Measurements from ENCODE around the gene BGLAP.

Gene BGLAP

DNA sequence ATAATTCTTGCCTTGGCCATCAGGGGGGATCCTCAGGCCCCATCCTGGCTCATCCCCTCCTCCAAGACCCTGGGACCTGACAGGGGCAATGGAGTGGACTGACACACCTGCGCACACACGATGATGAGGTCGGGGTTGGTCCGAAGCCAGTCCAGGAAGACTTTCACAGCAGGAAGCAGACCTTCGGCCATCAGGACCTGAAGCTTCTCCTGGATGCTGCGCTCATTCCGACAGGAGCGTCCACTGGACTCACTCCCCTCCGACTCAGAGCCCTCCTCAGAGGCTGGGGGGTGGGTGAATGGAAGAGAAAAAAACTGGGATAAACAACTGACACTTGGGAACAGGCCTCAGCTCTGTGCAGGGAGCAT is 21.3 kb downstream of the BGLAP start:
- Histone ChIP-seq H3K4me2 (ENCODE audit: low read depth, low read length, poor library complexity, severe bottlenecking) (no peak overlapping the region), H3K9me3 (ENCODE audit: insufficient read depth, low read depth, low read length) (no peaks in the 10 kb centered on the region), H3K27me3 (ENCODE audit: insufficient read depth, low read length, poor library complexity, severe bottlenecking) (no peaks in the 10 kb centered on the region), H3K9me2 (replicated peaks; ENCODE audit: low read depth, low read length) (no peaks in the 10 kb centered on the region), H4K20me1 (ENCODE audit: insufficient read depth, low read length, poor library complexity, severe bottlenecking) (no peaks in the 10 kb centered on the region), H3K79me2 (ENCODE audit: insufficient read depth, low read length) (no peaks in the 10 kb centered on the region), H3F3A (ENCODE audit: low read depth) (no peaks in the 10 kb centered on the region), H3K4me3 (ENCODE audit: low read length, poor library complexity, severe bottlenecking) (no peak overlapping the region), H2AFZ (ENCODE audit: low read length) (no peak overlapping the region), H3K9ac (ENCODE audit: low read depth, low read length, poor library complexity, severe bottlenecking) (no peak overlapping the region), H3K36me3 (ENCODE audit: insufficient read depth, low read length) (peaks cover 87% of the 10 kb centered on the region; the same call in 1 of the 2 replicates), H3K4me1 (ENCODE audit: insufficient read depth, low read length, poor library complexity, severe bottlenecking) (no peaks in the 10 kb centered on the region)
- TF ChIP-seq, protein P1, sequence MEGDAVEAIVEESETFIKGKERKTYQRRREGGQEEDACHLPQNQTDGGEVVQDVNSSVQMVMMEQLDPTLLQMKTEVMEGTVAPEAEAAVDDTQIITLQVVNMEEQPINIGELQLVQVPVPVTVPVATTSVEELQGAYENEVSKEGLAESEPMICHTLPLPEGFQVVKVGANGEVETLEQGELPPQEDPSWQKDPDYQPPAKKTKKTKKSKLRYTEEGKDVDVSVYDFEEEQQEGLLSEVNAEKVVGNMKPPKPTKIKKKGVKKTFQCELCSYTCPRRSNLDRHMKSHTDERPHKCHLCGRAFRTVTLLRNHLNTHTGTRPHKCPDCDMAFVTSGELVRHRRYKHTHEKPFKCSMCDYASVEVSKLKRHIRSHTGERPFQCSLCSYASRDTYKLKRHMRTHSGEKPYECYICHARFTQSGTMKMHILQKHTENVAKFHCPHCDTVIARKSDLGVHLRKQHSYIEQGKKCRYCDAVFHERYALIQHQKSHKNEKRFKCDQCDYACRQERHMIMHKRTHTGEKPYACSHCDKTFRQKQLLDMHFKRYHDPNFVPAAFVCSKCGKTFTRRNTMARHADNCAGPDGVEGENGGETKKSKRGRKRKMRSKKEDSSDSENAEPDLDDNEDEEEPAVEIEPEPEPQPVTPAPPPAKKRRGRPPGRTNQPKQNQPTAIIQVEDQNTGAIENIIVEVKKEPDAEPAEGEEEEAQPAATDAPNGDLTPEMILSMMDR (conservative IDR thresholded peaks at IDR 0.05; ENCODE audit: low read length): no peak
- no peak for TF ChIP-seq EZH2phosphoT487 (IDR thresholded peaks at IDR 0.05; ENCODE audit: borderline replicate concordance)

DNA sequence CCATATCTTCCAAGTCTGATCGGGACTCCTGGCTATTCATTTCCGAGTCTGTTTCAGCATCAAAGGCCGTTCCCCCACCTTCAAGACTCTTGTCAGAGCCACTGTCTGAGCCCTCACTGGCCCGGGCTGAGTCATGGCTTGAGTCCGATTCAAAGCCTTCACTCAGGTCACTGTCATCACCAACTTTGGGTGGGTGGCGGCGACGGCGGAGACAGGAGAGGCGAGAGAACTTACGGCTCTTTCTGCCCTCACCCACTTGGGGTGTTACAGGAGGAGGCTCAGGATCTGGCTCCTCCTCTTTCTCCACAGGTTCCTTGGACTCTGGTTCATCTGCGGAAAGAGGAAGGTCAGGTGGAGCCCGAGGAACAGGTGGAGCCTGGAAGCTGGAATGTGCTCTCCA is 24.1 kb downstream of the BGLAP start:
- no peak overlapping the region for H3K4me2 ChIP-seq (ENCODE audit: low read depth, low read length, poor library complexity, severe bottlenecking)
- H3K4me3 ChIP-seq (ENCODE audit: low read length, poor library complexity, severe bottlenecking): no peak overlapping the region
- no peaks in the 10 kb centered on the region for H3K79me2 ChIP-seq (ENCODE audit: insufficient read depth, low read length)
- no peaks in the 10 kb centered on the region for H3K9me3 ChIP-seq (ENCODE audit: insufficient read depth, low read depth, low read length)
- H3K9ac ChIP-seq (ENCODE audit: low read depth, low read length, poor library complexity, severe bottlenecking): no peak overlapping the region
- no peaks in the 10 kb centered on the region for H3K9me2 ChIP-seq (replicated peaks; ENCODE audit: low read depth, low read length)
- H3K27me3 ChIP-seq (ENCODE audit: insufficient read depth, low read length, poor library complexity, severe bottlenecking): no peaks in the 10 kb centered on the region
- H3K4me1 ChIP-seq (ENCODE audit: insufficient read depth, low read length, poor library complexity, severe bottlenecking): no peaks in the 10 kb centered on the region
- H2AFZ ChIP-seq (ENCODE audit: low read length): no peak overlapping the region
- no peaks in the 10 kb centered on the region for H4K20me1 ChIP-seq (ENCODE audit: insufficient read depth, low read length, poor library complexity, severe bottlenecking)
- no peaks in the 10 kb centered on the region for H3F3A ChIP-seq (ENCODE audit: low read depth)
- peaks cover 77% of the 10 kb centered on the region; the same call in 1 of the 2 replicates for H3K36me3 ChIP-seq (ENCODE audit: insufficient read depth, low read length)
- no peak for TF ChIP-seq EZH2phosphoT487 (IDR thresholded peaks at IDR 0.05; ENCODE audit: borderline replicate concordance)
- TF ChIP-seq, protein P1 (conservative IDR thresholded peaks at IDR 0.05; ENCODE audit: low read length): no peak

DNA sequence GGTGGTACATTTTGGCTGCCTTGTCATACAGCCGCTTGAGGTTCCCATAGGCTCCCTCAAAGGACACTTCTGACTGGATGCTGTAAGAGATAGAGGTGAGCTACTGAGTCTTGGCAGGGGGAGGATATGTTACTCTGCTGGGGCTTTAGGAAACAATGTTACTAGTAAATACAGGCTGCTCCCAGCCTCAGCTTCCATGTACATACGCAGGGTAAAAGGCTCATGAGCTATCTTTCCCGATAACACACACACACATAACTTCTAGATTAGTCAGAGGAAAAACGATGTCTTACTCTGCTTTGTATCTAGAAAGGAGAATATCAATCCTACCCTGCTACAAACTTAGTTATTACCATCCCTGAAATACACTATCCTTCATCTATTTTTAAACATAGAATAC is 26.4 kb downstream of the BGLAP start:
- no peaks in the 10 kb centered on the region for H3F3A ChIP-seq (ENCODE audit: low read depth)
- H3K79me2 ChIP-seq (ENCODE audit: insufficient read depth, low read length): no peaks in the 10 kb centered on the region
- H3K9me2 ChIP-seq (replicated peaks; ENCODE audit: low read depth, low read length): no peaks in the 10 kb centered on the region
- H3K4me2 ChIP-seq (ENCODE audit: low read depth, low read length, poor library complexity, severe bottlenecking): no peak overlapping the region
- no peak overlapping the region for H3K9ac ChIP-seq (ENCODE audit: low read depth, low read length, poor library complexity, severe bottlenecking)
- no peaks in the 10 kb centered on the region for H3K9me3 ChIP-seq (ENCODE audit: insufficient read depth, low read depth, low read length)
- H3K36me3 ChIP-seq (ENCODE audit: insufficient read depth, low read length): peaks cover 83% of the 10 kb centered on the region
- no peaks in the 10 kb centered on the region for H3K4me1 ChIP-seq (ENCODE audit: insufficient read depth, low read length, poor library complexity, severe bottlenecking)
- no peak for TF ChIP-seq EZH2phosphoT487 (IDR thresholded peaks at IDR 0.05; ENCODE audit: borderline replicate concordance)
- TF ChIP-seq, protein P1 (conservative IDR thresholded peaks at IDR 0.05; ENCODE audit: low read length): no peak
- no peaks in the 10 kb centered on the region for H4K20me1 ChIP-seq (ENCODE audit: insufficient read depth, low read length, poor library complexity, severe bottlenecking)
- no peak overlapping the region for H2AFZ ChIP-seq (ENCODE audit: low read length)
- no peak overlapping the region for H3K4me3 ChIP-seq (ENCODE audit: low read length, poor library complexity, severe bottlenecking)
- no peaks in the 10 kb centered on the region for H3K27me3 ChIP-seq (ENCODE audit: insufficient read depth, low read length, poor library complexity, severe bottlenecking)

Measured in Loucy (cell line).